ENCODE results near the gene HIVEP3.

Gene HIVEP3

GRCh38 chr1:41690331-41690730, 228.4 kb downstream of the HIVEP3 start:
- H3K4me3 ChIP-seq (ENCODE audit: low read depth, low read length), result no peak overlapping the region
- no peak for DNase-seq (ENCODE audit: low read depth)
- TF ChIP-seq MAX (IDR thresholded peaks at IDR 0.05; ENCODE audit: low read depth, low read length) (no peak), CTCF (IDR thresholded peaks at IDR 0.05; ENCODE audit: low read depth, low read length) (no peak), POLR2A (IDR thresholded peaks at IDR 0.05; ENCODE audit: extremely low read depth, insufficient read length) (no peak), MYC (IDR thresholded peaks at IDR 0.05; ENCODE audit: low read depth, low read length) (no peak)

DNA sequence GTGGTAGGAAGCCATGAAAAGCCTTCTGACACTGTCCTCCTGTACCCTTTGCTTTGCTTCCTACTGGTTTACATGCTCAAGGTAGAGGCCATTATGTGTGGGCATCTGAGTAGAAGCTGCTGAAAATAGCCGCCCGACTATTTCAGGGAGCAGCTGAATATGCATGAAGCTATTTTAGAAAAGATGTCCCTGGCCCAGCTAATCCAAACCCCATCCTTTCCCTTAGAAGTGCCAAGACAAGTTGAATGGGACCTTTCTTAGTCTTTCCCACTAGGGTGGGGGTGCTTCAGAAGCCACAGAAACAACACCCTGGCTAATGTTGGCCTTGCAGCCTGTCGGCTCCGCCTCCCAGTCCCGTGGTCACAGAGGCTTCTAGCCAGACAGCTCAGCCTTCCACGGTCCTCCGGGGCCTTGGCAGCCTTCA, 229.2 kb downstream of the HIVEP3 start:
- no peak overlapping the region for H3K4me3 ChIP-seq (ENCODE audit: low read depth, low read length)
- no peak for TF ChIP-seq CTCF (IDR thresholded peaks at IDR 0.05; ENCODE audit: low read depth, low read length)
- no peak for TF ChIP-seq MAX (IDR thresholded peaks at IDR 0.05; ENCODE audit: low read depth, low read length)
- TF ChIP-seq POLR2A (IDR thresholded peaks at IDR 0.05; ENCODE audit: extremely low read depth, insufficient read length), result no peak
- TF ChIP-seq MYC (IDR thresholded peaks at IDR 0.05; ENCODE audit: low read depth, low read length), result no peak
- DNase-seq (ENCODE audit: low read depth), result peak; percentile 18

DNA sequence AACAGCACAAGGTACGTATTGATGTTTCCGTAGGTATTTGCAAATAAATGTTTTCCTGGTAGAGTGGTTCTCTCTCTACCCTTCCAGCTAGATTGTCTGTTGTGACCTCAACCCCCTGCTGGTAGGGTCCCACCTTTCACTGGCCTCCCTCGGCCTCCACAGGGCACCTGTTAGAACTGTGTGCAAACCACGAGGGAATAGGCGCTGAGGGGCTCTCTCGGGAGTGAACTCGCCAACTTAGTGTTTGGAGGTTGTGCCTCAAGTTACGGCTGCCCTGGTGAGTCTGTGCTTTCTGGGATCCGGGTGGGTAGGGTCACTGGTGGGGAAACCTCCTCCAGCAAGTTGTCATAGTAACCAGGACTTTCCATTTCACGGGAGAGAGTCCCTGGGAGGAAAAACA, 229.6 kb downstream of the HIVEP3 start:
- TF ChIP-seq POLR2A (IDR thresholded peaks at IDR 0.05; ENCODE audit: extremely low read depth, insufficient read length), result no peak
- no peak for TF ChIP-seq MAX (IDR thresholded peaks at IDR 0.05; ENCODE audit: low read depth, low read length)
- TF ChIP-seq CTCF (IDR thresholded peaks at IDR 0.05; ENCODE audit: low read depth, low read length), result no peak
- TF ChIP-seq MYC (IDR thresholded peaks at IDR 0.05; ENCODE audit: low read depth, low read length), result no peak
- no peak overlapping the region for H3K4me3 ChIP-seq (ENCODE audit: low read depth, low read length)
- no peak for DNase-seq (ENCODE audit: low read depth)

- no peak for TF ChIP-seq POLR2A (IDR thresholded peaks at IDR 0.05; ENCODE audit: extremely low read depth, insufficient read length)
- no peak for TF ChIP-seq CTCF (IDR thresholded peaks at IDR 0.05; ENCODE audit: low read depth, low read length)
- TF ChIP-seq MYC (IDR thresholded peaks at IDR 0.05; ENCODE audit: low read depth, low read length), result no peak
- no peak for TF ChIP-seq MAX (IDR thresholded peaks at IDR 0.05; ENCODE audit: low read depth, low read length)
- H3K4me3 ChIP-seq (ENCODE audit: low read depth, low read length), result no peak overlapping the region
- peak; percentile 20 for DNase-seq (ENCODE audit: low read depth)
Observed at GRCh38 chr1:41687007-41687406, 231.7 kb downstream of the HIVEP3 start.

- no peak overlapping the region for H3K4me3 ChIP-seq (ENCODE audit: low read depth, low read length)
- TF ChIP-seq POLR2A (IDR thresholded peaks at IDR 0.05; ENCODE audit: extremely low read depth, insufficient read length), result no peak
- 0 out of 2 replicates have a peak, but pooled peaks have one; percentile 25 for TF ChIP-seq MYC (IDR thresholded peaks at IDR 0.05; ENCODE audit: low read depth, low read length)
- peak; percentile 4; the same call in 1 of the 2 replicates for TF ChIP-seq MAX (IDR thresholded peaks at IDR 0.05; ENCODE audit: low read depth, low read length)
- peak; percentile 79 for DNase-seq (ENCODE audit: low read depth)
Observed at GRCh38 chr1:41683681-41684500, 234.8 kb downstream of the HIVEP3 start.
